Caco-2 (cell line): ENCODE measurements around the gene DYNAP. TPM values are rescaled to one million over a fixed set of nuclear protein-coding genes. Genes with fewer than 3 reads are reported as not detected.

Experiments
- Bru-seq: library from RNA; stranded (reverse); fragments of 400-500 nt; gene quantifications from one replicate; lab custom pipeline; 2021; lab: Mats Ljungman, UMichigan
- BruChase-seq, 2 experiments: library from RNA; stranded (reverse); fragments of 400-500 nt; gene quantifications; one replicate each; lab custom pipeline; 2021; lab: Mats Ljungman, UMichigan
- BruUV-seq: library from RNA; stranded (reverse); fragments of 400-500 nt; replicated peaks from 2 replicates; lab custom pipeline; 2021; lab: Mats Ljungman, UMichigan
- CTCF ChIA-PET: fragments of 300-600 bp; sonication (Branson Sonifier 250); formaldehyde crosslinking; loops from one replicate; lab custom pipeline; 2022; ENCODE audit warnings: antibody characterized with exemption; lab: Charles Lee
- POLR2A ChIA-PET: fragments of 300-600 bp; sonication (Branson Sonifier 250); formaldehyde crosslinking; loops from one replicate; lab custom pipeline; 2022; ENCODE audit warnings: antibody characterized with exemption; lab: Charles Lee
- DNase-seq, 2 experiments: peaks; one replicate each; pipeline versions ENCODE4 v3.0.0 to v3.0.0-alpha.2; 2020 to 2022
- H3K27me3 ChIP-seq: replicated peaks from 2 replicates; pipeline ENCODE4 v1.6.0; 2011; ENCODE audit warnings: low read length; ENCODE audit not compliant: control insufficient read depth, insufficient read depth
- H3K36me3 ChIP-seq: 2 replicates; pipeline ENCODE4 v1.5.1; 2011; ENCODE audit warnings: low read length; ENCODE audit not compliant: control insufficient read depth, insufficient read depth
- H3K4me1 ChIP-seq: fragments of 250-450 bp; sonication (Bioruptor Pico); 2 replicates; pipeline ENCODE4 v1.5.1; 2020; ENCODE audit warnings: mild to moderate bottlenecking
- H3K4me3 ChIP-seq: 2 replicates; pipeline ENCODE4 v1.5.1; 2011; ENCODE audit warnings: low read depth, mild to moderate bottlenecking, control low read depth, low read length
- H3K9me3 ChIP-seq: fragments of 250-450 bp; sonication (Bioruptor Pico); 2 replicates; pipeline ENCODE4 v1.5.1; 2020; ENCODE audit warnings: mild to moderate bottlenecking, moderate library complexity
- H3K27ac Mint-ChIP-seq: one replicate; pipeline ENCODE4 v1.8.0; 2022; ENCODE audit warnings: mixed read lengths; ENCODE audit not compliant: unreplicated experiment
- H3K27me3 Mint-ChIP-seq: one replicate; pipeline ENCODE4 v1.8.0; 2022; ENCODE audit warnings: mixed read lengths; ENCODE audit not compliant: insufficient read depth, unreplicated experiment
- H3K36me3 Mint-ChIP-seq: one replicate; pipeline ENCODE4 v1.8.0; 2022; ENCODE audit warnings: mild to moderate bottlenecking, mixed read lengths; ENCODE audit not compliant: insufficient read depth, unreplicated experiment
- H3K4me1 Mint-ChIP-seq: one replicate; pipeline ENCODE4 v1.8.0; 2022; ENCODE audit warnings: low read depth, mixed read lengths; ENCODE audit not compliant: unreplicated experiment
- H3K4me3 Mint-ChIP-seq: one replicate; pipeline ENCODE4 v1.8.0; 2022; ENCODE audit warnings: mild to moderate bottlenecking, moderate library complexity, mixed read lengths; ENCODE audit not compliant: unreplicated experiment
- H3K9me3 Mint-ChIP-seq: one replicate; pipeline ENCODE4 v1.8.0; 2022; ENCODE audit warnings: mixed read lengths; ENCODE audit not compliant: unreplicated experiment
- CTCF ChIP-seq, 2 experiments: fragments of 200-600 bp in 1 of 2; IDR thresholded peaks; 1 replicate in 1 of 2; 2 replicates in 1 of 2; pipeline versions ENCODE4 v1.5.1 to v1.8.0; 2011 to 2022; ENCODE audit warnings: antibody characterized with exemption in 1 of 2, control low read depth in 1 of 2, inconsistent platforms in 1 of 2, low read depth in 1 of 2, low read length in 1 of 2, mild to moderate bottlenecking in 1 of 2, moderate library complexity in 1 of 2; ENCODE audit not compliant: insufficient read depth in 1 of 2, severe bottlenecking in 1 of 2, unreplicated experiment in 1 of 2
- intact Hi-C: fragments of 100-400 bp; cut with micrococcal nuclease; formaldehyde crosslinking; loops from one replicate; pipeline ENCODE4 v1.10.0; 2022; ENCODE audit not compliant: unreplicated experiment
- long read RNA-seq: library from polyadenylated mRNA; stranded (forward); transcript quantifications from one replicate; pipeline ENCODE4 v2.0.0, GENCODE V29; 2022
- total RNA-seq: library from RNA; stranded (reverse); gene quantifications from 2 replicates; pipeline ENCODE4 v1.2.3, GENCODE V29; 2022

DYNAP gene
- total RNA-seq, result not detected in 2 replicates
- Bru-seq, nascent RNA, result percentile 17 among the genes with signal in this experiment
- BruChase-seq, experiment 1, labeled RNA remaining after a 2-hour chase, result percentile 19 among the genes with signal in this experiment
- percentile 25 among the genes with signal in this experiment for BruChase-seq, experiment 2, labeled RNA remaining after a 6-hour chase
- long read RNA-seq, result 0 reads

DNA sequence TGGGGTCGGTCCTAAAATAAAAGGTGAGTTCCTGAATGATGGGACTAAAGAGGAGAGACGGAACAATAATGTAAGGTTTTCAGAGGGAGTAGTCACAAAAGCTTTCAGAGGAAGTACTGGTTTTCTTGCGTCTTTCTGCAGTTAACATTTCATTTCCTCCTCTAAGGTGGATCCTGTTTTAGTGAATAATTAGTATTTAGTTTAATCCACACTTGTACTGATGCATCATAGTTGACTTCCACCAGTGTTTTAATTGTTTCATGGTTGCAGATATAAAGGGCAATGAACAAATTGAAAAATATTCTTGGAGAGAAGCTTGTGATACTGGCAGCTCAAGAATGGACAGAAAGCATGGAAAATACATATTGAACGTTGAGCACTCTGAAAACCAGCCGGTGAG lies at the start of gene DYNAP:
TSS of gene DYNAP (plus strand) at position 301 of the 400 bp plus-strand sequence. CDS start at position 339, 38 bp downstream.
- BruUV-seq, result no TSS peak
- no peaks in the 10 kb centered on the region for H3K27me3 Mint-ChIP-seq
- no peaks in the 10 kb centered on the region for H3K27me3 ChIP-seq
- no peaks in the 10 kb centered on the region for H3K4me1 ChIP-seq
- no peaks in the 10 kb centered on the region for H3K9me3 Mint-ChIP-seq
- no peaks in the 10 kb centered on the region for H3K9me3 ChIP-seq
- ChIA-PET CTCF (no interaction called here), POLR2A (no interaction called here)
- no peak within 1 kb of the TSS for H3K4me3 Mint-ChIP-seq
- DNase-seq, result no peak
- H3K27ac Mint-ChIP-seq, result no peak within 1 kb of the TSS
- H3K4me3 ChIP-seq, result no peak within 1 kb of the TSS
- no peaks in the 10 kb centered on the region for H3K36me3 ChIP-seq
- intact Hi-C loops, result no loop called here
- H3K36me3 Mint-ChIP-seq, result no peaks in the 10 kb centered on the region
- H3K4me1 Mint-ChIP-seq, result no peaks in the 10 kb centered on the region
- TF ChIP-seq CTCF (IDR thresholded peaks at IDR 0.05; ENCODE audit: insufficient read depth in 1 of 2, low read depth in 1 of 2, low read length in 1 of 2, severe bottlenecking in 1 of 2, unreplicated experiment in 1 of 2), result no peak

- BruUV-seq, result no TSS peak
- H3K36me3 Mint-ChIP-seq, result no peaks in the 10 kb centered on the region
- Histone ChIP-seq H3K27me3 (no peaks in the 10 kb centered on the region), H3K9me3 (no peaks in the 10 kb centered on the region), H3K36me3 (no peaks in the 10 kb centered on the region), H3K4me3 (no peak overlapping the region), H3K4me1 (no peaks in the 10 kb centered on the region)
- H3K27me3 Mint-ChIP-seq, result no peaks in the 10 kb centered on the region
- H3K4me1 Mint-ChIP-seq, result no peaks in the 10 kb centered on the region
- no peak overlapping the region for H3K27ac Mint-ChIP-seq
- no peak for DNase-seq
- no peak for TF ChIP-seq CTCF (IDR thresholded peaks at IDR 0.05; ENCODE audit: insufficient read depth in 1 of 2, low read depth in 1 of 2, low read length in 1 of 2, severe bottlenecking in 1 of 2, unreplicated experiment in 1 of 2)
- POLR2A ChIA-PET, result no interaction called here
- CTCF ChIA-PET, result no interaction called here
- H3K4me3 Mint-ChIP-seq, result no peak overlapping the region
- intact Hi-C loops, result loop anchor here (10.0 kb wide), 1 partner anchor 123 kb away; no protein-coding TSS in a partner anchor
- no peaks in the 10 kb centered on the region for H3K9me3 Mint-ChIP-seq
Measured at GRCh38 chr18:54551590-54551989, 39.5 kb upstream of the DYNAP start.

DNA sequence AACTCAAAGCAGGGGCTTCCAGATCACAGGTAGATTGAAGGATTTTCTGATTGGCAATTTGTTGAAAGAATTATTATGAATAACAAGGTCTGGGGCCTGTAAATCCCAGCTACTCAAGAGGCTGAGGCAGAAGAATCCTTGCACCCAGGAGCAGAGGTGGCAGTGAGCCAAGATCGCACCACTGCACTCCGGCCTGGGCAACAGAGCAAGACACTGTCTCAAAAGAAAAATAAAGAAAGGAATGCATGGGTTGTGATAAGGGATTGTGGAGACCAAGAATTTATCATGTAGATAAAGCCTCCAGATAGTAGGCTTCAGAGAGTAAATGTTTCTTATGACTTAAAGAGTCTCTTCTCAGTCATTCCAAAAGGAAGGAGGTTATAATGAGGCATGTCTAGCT lies 35.8 kb upstream of the DYNAP start:
- Histone ChIP-seq H3K9me3 (no peaks in the 10 kb centered on the region), H3K4me3 (no peak overlapping the region), H3K4me1 (no peaks in the 10 kb centered on the region), H3K36me3 (no peaks in the 10 kb centered on the region), H3K27me3 (no peaks in the 10 kb centered on the region)
- Mint-ChIP-seq H3K27me3 (no peaks in the 10 kb centered on the region), H3K27ac (no peak overlapping the region), H3K4me3 (no peak overlapping the region), H3K36me3 (no peaks in the 10 kb centered on the region), H3K9me3 (no peaks in the 10 kb centered on the region), H3K4me1 (no peaks in the 10 kb centered on the region)
- intact Hi-C loops, result loop anchor here (10.0 kb wide), 1 partner anchor 120 kb away; no protein-coding TSS in a partner anchor
- BruUV-seq, result no TSS peak
- CTCF ChIA-PET, result no interaction called here
- no peak for TF ChIP-seq CTCF (IDR thresholded peaks at IDR 0.05; ENCODE audit: insufficient read depth in 1 of 2, low read depth in 1 of 2, low read length in 1 of 2, severe bottlenecking in 1 of 2, unreplicated experiment in 1 of 2)
- POLR2A ChIA-PET, result no interaction called here
- no peak for DNase-seq
